Prostate gland (tissue), 2 donors: ENCODE measurements around the gene MAPK8IP3. TPM values are rescaled to one million over a fixed set of nuclear protein-coding genes. Genes with fewer than 3 reads are reported as not detected.

Experiments used
- DNase-seq: peaks from one replicate; pipeline ENCODE4 v3.0.0-alpha.2; 2019; ENCODE audit warnings: low spot score
- H3K27ac ChIP-seq, 2 donors: fragments of 200-600 bp; sonication (generic); 2 replicates each; pipeline ENCODE4 v1.5.1; 2017 to 2019
- H3K27me3 ChIP-seq: fragments of 200-600 bp; sonication (generic); replicated peaks from 2 replicates; pipeline ENCODE4 v1.5.1; 2019; ENCODE audit not compliant: insufficient read depth
- H3K36me3 ChIP-seq, 2 donors: fragments of 200-600 bp; sonication (generic); 1 replicate in 1 of 2; 2 replicates in 1 of 2; pipeline versions ENCODE4 v1.5.1 to v1.8.1; 2017 to 2019
- H3K4me1 ChIP-seq: fragments of 200-600 bp; sonication (generic); replicated peaks from 2 replicates; pipeline ENCODE4 v1.5.1; 2019
- H3K4me3 ChIP-seq, 2 donors: fragments of 200-600 bp; sonication (generic); 2 replicates each; pipeline ENCODE4 v1.5.1; 2017 to 2019
- H3K9me3 ChIP-seq: fragments of 200-600 bp; sonication (generic); 2 replicates; pipeline ENCODE4 v1.5.1; 2017
- CTCF ChIP-seq, 4 experiments: fragments of 200-600 bp in 2 of 4; fragments of 450-650 bp in 2 of 4; sonication (generic) in 2 of 4; IDR thresholded peaks; 1 replicate in 3 of 4; 2 replicates in 1 of 4; pipeline ENCODE4 v1.5.1; 2016 to 2019; ENCODE audit warnings: antibody characterized with exemption in 4 of 4, mild to moderate bottlenecking in 2 of 4, moderate library complexity in 2 of 4
- POLR2A ChIP-seq: fragments of 450-650 bp; IDR thresholded peaks from one replicate; pipeline ENCODE4 v1.6.1; 2016; ENCODE audit warnings: antibody characterized with exemption, mild to moderate bottlenecking
- POLR2AphosphoS5 ChIP-seq: sonication (generic); formaldehyde crosslinking; IDR thresholded peaks from one replicate; pipeline ENCODE4 v1.6.1; 2017; ENCODE audit warnings: antibody characterized with exemption
- WGBS: methylation state at CpG from one replicate; pipeline ENCODE4 v1.1.5; 2018; 5-methylcytosine and 5-hydroxymethylcytosine counted together
- intact Hi-C: fragments of 100-400 bp; cut with DNase I; formaldehyde crosslinking; loops from one replicate; pipeline ENCODE4 v1.14.2; 2022
- total RNA-seq, 2 donors: library from RNA; depleted of rRNA; stranded (reverse); fragments of >200 nt; gene quantifications; one replicate each; pipeline ENCODE4 v1.1.0, GENCODE V29; 2016

The MAPK8IP3 gene
- total RNA-seq, 2 donors from 2014 or later, result 56.0 to 157 TPM

GRCh38 chr16:1687427-1688316 lies 18.3 kb upstream of the MAPK8IP3 start:
- Histone ChIP-seq H3K4me1 (peaks cover 19% of the 10 kb centered on the region), H3K27ac (peak overlapping the region; percentile 74 to 89), H3K27me3 (no peaks in the 10 kb centered on the region), H3K4me3 (no peak overlapping the region), H3K36me3 (peaks cover 2 to 7% of the 10 kb centered on the region in 2 donors), H3K9me3 (no peaks in the 10 kb centered on the region)
- 70% methylated on average over 17 of the region's 17 CpGs for WGBS
- intact Hi-C loops, result no loop called here
- TF ChIP-seq CTCF (IDR thresholded peaks at IDR 0.05) (no peak), POLR2AphosphoS5 (peak; percentile 19)
- DNase-seq, result no peak

- intact Hi-C loops, result no loop called here
- no peak overlapping the region for H3K4me3 ChIP-seq
- TF ChIP-seq POLR2A (peak; percentile 14), CTCF (IDR thresholded peaks at IDR 0.05) (no peak), POLR2AphosphoS5 (peak; percentile 79)
- peaks cover 19% of the 10 kb centered on the region for H3K4me1 ChIP-seq
- peaks cover 0 to 16% of the 10 kb centered on the region in 2 donors for H3K36me3 ChIP-seq
- DNase-seq, result peak; percentile 81
- H3K27me3 ChIP-seq, result no peaks in the 10 kb centered on the region
- WGBS, result 48% methylated on average over 10 of the region's 10 CpGs
- peak overlapping the region; percentile 74 to 89 for H3K27ac ChIP-seq
- H3K9me3 ChIP-seq, result no peaks in the 10 kb centered on the region
Observed at GRCh38 chr16:1688807-1689560, 17.0 kb upstream of the MAPK8IP3 start.

- H3K27me3 ChIP-seq, result no peaks in the 10 kb centered on the region
- DNase-seq, result no peak
- intact Hi-C loops, result no loop called here
- H3K27ac ChIP-seq, result peak overlapping the region; percentile 74 to 89
- TF ChIP-seq POLR2AphosphoS5 (no peak), POLR2A (no peak), CTCF (IDR thresholded peaks at IDR 0.05) (no peak)
- no peaks in the 10 kb centered on the region for H3K9me3 ChIP-seq
- H3K4me1 ChIP-seq, result peaks cover 19% of the 10 kb centered on the region
- WGBS, result 63% methylated on average over 13 of the region's 13 CpGs
- H3K36me3 ChIP-seq, result peaks cover 0 to 17% of the 10 kb centered on the region in 2 donors
- H3K4me3 ChIP-seq, result no peak overlapping the region
Observed at GRCh38 chr16:1689853-1690252, 16.1 kb upstream of the MAPK8IP3 start.

GRCh38 chr16:1690810-1691209 lies 15.2 kb upstream of the MAPK8IP3 start:
- Histone ChIP-seq H3K36me3 (peaks cover 0 to 17% of the 10 kb centered on the region in 2 donors), H3K27me3 (no peaks in the 10 kb centered on the region), H3K4me3 (no peak overlapping the region), H3K9me3 (no peaks in the 10 kb centered on the region), H3K27ac (peak overlapping the region in 1 of 2 donors; percentile 30), H3K4me1 (peaks cover 19% of the 10 kb centered on the region)
- TF ChIP-seq POLR2A (no peak), POLR2AphosphoS5 (no peak), CTCF (IDR thresholded peaks at IDR 0.05) (no peak)
- no peak for DNase-seq
- WGBS, result 77% methylated on average over 1 of the region's 1 CpG
- intact Hi-C loops, result no loop called here
